Measurements from ENCODE around the gene TMEM167B.

TMEM167B gene

DNA sequence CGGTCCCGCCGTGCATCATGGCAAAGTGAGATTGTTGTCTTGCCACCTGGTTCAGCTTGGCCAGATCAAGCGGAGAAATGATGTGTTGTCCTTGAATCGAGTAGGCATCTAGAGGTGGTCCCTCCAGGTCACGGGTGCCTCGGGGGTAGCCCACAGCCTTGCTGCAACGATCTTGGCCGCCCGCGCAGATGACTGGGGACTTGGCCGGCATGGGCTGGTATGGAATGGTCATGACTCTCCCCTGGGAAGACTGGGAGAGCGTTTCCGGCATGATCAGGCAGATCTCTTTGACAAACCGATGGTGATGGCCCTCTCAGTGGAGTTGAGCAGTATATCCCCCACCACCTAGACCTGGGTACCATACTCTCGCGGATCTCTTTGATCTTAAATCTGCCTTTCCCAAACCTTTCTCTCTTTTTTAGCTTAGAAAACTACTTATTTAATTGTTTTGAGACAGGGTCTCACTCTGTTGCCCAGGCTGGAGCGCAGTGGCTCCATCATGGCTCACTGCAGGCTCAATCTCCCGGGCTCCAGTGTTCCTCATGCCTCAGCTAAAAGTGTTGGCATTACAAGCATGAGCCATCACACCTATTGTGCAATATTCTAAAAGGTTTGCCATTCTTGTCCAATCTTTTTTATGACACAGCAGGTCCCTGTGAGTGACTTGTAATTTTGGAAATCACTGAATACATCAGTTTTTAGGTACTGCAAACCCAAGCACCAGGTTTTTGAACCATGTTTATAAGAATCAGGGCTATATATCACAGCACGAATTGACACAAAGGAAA lies 14.0 kb downstream of the TMEM167B start:
- Histone ChIP-seq H3K9ac (ENCODE audit: low read length) (no peak overlapping the region), H3K9me3 (ENCODE audit: control insufficient read depth, insufficient read depth, low read depth, low read length) (no peaks in the 10 kb centered on the region), H3K27ac (ENCODE audit: low read depth, low read length) (no peak overlapping the region)

DNA sequence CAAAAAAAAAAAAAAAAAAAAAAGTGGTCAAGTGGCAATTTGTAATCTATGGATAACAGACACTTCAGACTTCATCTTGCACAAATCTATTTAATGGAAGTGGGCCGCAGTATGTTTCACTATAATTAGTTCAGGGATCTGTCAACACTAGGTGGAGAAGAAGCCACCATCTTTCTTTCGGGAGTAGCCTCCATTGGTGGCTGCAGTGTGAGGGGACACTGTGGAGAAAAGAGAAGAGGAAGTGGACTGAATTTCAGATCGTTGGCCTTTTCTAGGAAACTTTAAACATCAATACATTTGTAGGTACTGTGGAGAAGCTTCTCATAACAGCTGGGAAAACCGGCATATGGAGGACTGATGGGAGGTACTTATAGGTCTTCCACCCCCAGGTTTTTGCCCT lies 15.3 kb downstream of the TMEM167B start:
- H3K36me3 ChIP-seq (ENCODE audit: control insufficient read depth, insufficient read depth, low read length), result peaks cover 7% of the 10 kb centered on the region
- no peak overlapping the region for H3K27ac ChIP-seq (ENCODE audit: low read depth, low read length)
- H3K9ac ChIP-seq (ENCODE audit: low read length), result no peak overlapping the region
- peaks cover 24% of the 10 kb centered on the region for H3K27me3 ChIP-seq (ENCODE audit: control insufficient read depth, insufficient read depth, low read length)
- no peak overlapping the region for H3K4me3 ChIP-seq (ENCODE audit: low read depth, low read length)
- H3K4me1 ChIP-seq (ENCODE audit: control insufficient read depth, insufficient read depth, low read length), result no peaks in the 10 kb centered on the region
- no peaks in the 10 kb centered on the region for H3K9me3 ChIP-seq (ENCODE audit: control insufficient read depth, insufficient read depth, low read depth, low read length)

More for the DNA sequence above, 14.0 kb downstream of the TMEM167B start:
- no peaks in the 10 kb centered on the region for H3K4me1 ChIP-seq (ENCODE audit: control insufficient read depth, insufficient read depth, low read length)
- peaks cover 10% of the 10 kb centered on the region; the same call in 1 of the 2 replicates for H3K27me3 ChIP-seq (ENCODE audit: control insufficient read depth, insufficient read depth, low read length)
- H3K36me3 ChIP-seq (ENCODE audit: control insufficient read depth, insufficient read depth, low read length), result peaks cover 7% of the 10 kb centered on the region
- no peak overlapping the region for H3K4me3 ChIP-seq (ENCODE audit: low read depth, low read length)

DNA sequence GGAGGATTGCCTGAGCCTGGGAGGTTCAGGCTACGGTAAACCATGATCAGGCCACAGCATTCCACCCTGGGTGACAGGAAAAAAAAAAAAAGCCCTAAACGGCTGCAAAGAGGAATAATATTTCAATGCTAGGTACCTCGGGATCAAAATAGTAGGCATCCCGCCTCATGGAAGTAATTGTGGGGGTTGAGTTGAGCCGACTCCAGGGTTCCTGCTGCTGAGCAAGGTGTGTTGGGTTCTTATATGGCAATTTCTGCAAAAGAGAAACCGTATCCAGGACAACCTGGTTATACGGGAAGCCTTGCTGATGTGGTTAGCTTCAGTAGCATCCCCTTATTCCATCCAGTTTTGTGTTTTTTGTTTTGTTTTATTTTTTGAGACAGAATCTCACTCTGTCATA lies 17.2 kb downstream of the TMEM167B start:
- Histone ChIP-seq H3K9me3 (ENCODE audit: control insufficient read depth, insufficient read depth, low read depth, low read length) (no peaks in the 10 kb centered on the region), H3K36me3 (ENCODE audit: control insufficient read depth, insufficient read depth, low read length) (no peaks in the 10 kb centered on the region), H3K27me3 (ENCODE audit: control insufficient read depth, insufficient read depth, low read length) (peaks cover 41% of the 10 kb centered on the region), H3K9ac (ENCODE audit: low read length) (no peak overlapping the region), H3K4me3 (ENCODE audit: low read depth, low read length) (no peak overlapping the region), H3K4me1 (ENCODE audit: control insufficient read depth, insufficient read depth, low read length) (no peaks in the 10 kb centered on the region; the same call in 1 of the 2 replicates), H3K27ac (ENCODE audit: low read depth, low read length) (no peak overlapping the region)

DNA sequence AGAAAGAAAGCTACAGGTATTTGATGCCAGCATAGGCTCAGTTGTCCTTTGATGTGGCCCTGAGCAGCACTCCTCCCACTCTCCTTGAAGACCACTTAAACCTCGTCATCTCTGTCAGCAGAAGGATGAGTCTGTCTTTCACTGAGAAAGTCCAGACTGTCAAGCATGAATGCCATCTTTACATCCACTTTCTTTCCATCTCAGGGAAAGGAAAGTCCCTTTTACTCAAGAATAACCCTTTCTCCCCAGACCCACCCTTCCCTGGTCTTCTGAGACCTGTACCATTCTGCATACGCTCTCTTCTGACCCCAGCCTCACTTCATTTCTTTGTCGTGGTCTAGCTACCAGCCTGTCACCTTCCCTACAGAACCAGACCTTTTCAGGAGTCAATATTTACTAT lies 19.3 kb downstream of the TMEM167B start:
- Histone ChIP-seq H3K36me3 (ENCODE audit: control insufficient read depth, insufficient read depth, low read length) (no peaks in the 10 kb centered on the region), H3K27ac (ENCODE audit: low read depth, low read length) (no peak overlapping the region), H3K4me1 (ENCODE audit: control insufficient read depth, insufficient read depth, low read length) (no peaks in the 10 kb centered on the region; the same call in 1 of the 2 replicates), H3K4me3 (ENCODE audit: low read depth, low read length) (no peak overlapping the region), H3K27me3 (ENCODE audit: control insufficient read depth, insufficient read depth, low read length) (peaks cover 62% of the 10 kb centered on the region), H3K9ac (ENCODE audit: low read length) (no peak overlapping the region), H3K9me3 (ENCODE audit: control insufficient read depth, insufficient read depth, low read depth, low read length) (no peaks in the 10 kb centered on the region)

DNA sequence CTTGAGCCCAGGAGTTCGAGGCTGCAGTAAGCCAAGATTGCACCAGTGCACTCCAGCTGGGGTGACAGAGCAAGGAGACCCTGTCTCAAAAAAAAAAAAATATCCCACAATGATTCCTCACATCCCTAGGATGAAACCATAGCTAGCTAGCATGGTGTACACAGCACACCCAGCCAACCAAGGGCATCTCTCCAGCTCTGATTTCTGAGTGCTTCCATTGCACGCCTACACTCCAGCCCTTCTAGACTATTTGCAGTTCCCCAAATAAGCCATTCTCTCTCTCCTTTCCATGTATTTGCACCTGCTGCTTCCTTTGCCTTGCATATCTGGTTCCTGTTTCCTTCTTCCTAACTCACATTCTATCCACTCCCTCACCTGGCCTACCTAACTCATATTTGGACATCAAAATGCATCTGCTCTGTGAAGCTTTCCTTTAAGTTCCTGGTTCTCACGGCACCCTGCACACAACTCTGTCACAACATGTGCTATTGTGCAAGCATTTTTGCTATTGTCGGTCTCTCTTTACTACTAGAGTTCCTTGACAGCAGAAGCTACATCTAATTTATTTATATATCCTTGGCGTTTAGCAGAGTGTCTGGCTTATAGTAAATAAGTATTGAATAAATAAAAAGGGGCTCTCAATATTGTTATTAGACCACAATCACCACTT lies 21.0 kb downstream of the TMEM167B start:
- H3K9ac ChIP-seq (ENCODE audit: low read length), result no peak overlapping the region
- H3K36me3 ChIP-seq (ENCODE audit: control insufficient read depth, insufficient read depth, low read length), result no peaks in the 10 kb centered on the region
- H3K4me1 ChIP-seq (ENCODE audit: control insufficient read depth, insufficient read depth, low read length), result no peaks in the 10 kb centered on the region; the same call in 1 of the 2 replicates
- H3K27ac ChIP-seq (ENCODE audit: low read depth, low read length), result no peak overlapping the region
- H3K27me3 ChIP-seq (ENCODE audit: control insufficient read depth, insufficient read depth, low read length), result peaks cover 72% of the 10 kb centered on the region
- H3K9me3 ChIP-seq (ENCODE audit: control insufficient read depth, insufficient read depth, low read depth, low read length), result no peaks in the 10 kb centered on the region
- H3K4me3 ChIP-seq (ENCODE audit: low read depth, low read length), result no peak overlapping the region

DNA sequence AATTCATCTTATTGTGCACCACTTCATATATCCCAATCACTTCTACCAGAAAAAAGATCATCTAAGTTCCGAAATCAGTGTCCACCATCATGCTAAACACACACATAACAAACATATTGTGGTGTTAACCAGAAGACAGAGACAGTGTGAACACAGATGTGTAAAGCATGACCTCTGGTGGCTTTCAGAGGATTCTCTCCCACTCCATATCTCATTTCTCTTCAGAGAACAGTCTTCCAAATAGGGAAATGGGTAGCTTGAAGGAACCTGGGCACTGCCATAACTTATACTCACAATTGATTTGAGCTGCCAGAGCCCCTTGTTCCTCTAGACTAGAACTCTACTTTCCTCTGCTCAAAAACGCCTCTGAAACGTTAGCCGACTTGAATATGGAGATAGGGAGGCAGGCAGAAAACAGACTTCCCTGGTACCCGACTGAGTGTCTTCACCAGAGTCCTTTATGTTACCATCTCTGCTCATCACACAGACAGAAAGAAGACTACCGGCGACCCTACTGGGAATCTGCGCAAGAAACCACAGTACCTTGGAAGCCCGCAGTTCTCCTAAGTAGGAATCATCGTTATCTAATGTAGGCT lies 21.6 kb downstream of the TMEM167B start:
- H3K9ac ChIP-seq (ENCODE audit: low read length), result no peak overlapping the region

DNA sequence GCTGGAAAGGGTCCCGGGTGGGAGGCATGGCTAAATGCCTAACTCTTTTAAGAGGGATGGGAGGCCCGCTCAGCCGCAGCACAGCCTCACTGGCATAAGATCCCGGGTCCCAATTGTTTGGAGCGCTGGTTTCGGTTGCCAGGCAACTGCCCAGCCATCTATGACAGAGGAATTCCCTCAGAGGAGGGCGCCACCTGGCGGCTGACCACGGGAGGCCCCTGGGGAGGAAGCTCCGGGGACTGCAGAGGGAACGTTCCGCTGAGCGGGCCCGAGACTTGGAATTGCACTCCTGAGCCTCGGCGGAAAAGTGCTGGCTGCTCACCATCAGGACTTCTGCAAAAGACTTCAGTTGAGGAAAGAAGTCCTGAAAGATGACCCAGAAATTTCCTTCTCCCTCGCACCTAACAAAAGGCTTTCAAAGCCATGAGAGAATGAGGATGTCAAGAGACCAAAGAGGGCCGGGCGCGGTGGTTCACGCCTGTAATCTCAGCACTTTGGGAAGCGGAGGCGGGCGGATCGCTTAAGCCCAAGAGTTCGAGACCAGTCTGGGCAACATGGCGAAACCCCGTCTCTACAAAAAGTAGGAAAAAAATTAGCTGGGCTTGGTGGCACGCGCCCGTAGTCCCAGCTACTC lies 22.2 kb downstream of the TMEM167B start:
- no peaks in the 10 kb centered on the region; the same call in 1 of the 2 replicates for H3K4me1 ChIP-seq (ENCODE audit: control insufficient read depth, insufficient read depth, low read length)
- no peak overlapping the region for H3K9ac ChIP-seq (ENCODE audit: low read length)
- no peak overlapping the region for H3K27ac ChIP-seq (ENCODE audit: low read depth, low read length)
- no peaks in the 10 kb centered on the region for H3K36me3 ChIP-seq (ENCODE audit: control insufficient read depth, insufficient read depth, low read length)
- peak overlapping the region; percentile 61 for H3K4me3 ChIP-seq (ENCODE audit: low read depth, low read length)
- peaks cover 67% of the 10 kb centered on the region for H3K27me3 ChIP-seq (ENCODE audit: control insufficient read depth, insufficient read depth, low read length)
- no peaks in the 10 kb centered on the region for H3K9me3 ChIP-seq (ENCODE audit: control insufficient read depth, insufficient read depth, low read depth, low read length)

More for the DNA sequence above, 21.6 kb downstream of the TMEM167B start:
- H3K4me3 ChIP-seq (ENCODE audit: low read depth, low read length), result no peak overlapping the region
- H3K27ac ChIP-seq (ENCODE audit: low read depth, low read length), result no peak overlapping the region
- H3K4me1 ChIP-seq (ENCODE audit: control insufficient read depth, insufficient read depth, low read length), result no peaks in the 10 kb centered on the region; the same call in 1 of the 2 replicates
- no peaks in the 10 kb centered on the region for H3K36me3 ChIP-seq (ENCODE audit: control insufficient read depth, insufficient read depth, low read length)
- H3K27me3 ChIP-seq (ENCODE audit: control insufficient read depth, insufficient read depth, low read length), result peaks cover 68% of the 10 kb centered on the region
- no peaks in the 10 kb centered on the region for H3K9me3 ChIP-seq (ENCODE audit: control insufficient read depth, insufficient read depth, low read depth, low read length)

DNA sequence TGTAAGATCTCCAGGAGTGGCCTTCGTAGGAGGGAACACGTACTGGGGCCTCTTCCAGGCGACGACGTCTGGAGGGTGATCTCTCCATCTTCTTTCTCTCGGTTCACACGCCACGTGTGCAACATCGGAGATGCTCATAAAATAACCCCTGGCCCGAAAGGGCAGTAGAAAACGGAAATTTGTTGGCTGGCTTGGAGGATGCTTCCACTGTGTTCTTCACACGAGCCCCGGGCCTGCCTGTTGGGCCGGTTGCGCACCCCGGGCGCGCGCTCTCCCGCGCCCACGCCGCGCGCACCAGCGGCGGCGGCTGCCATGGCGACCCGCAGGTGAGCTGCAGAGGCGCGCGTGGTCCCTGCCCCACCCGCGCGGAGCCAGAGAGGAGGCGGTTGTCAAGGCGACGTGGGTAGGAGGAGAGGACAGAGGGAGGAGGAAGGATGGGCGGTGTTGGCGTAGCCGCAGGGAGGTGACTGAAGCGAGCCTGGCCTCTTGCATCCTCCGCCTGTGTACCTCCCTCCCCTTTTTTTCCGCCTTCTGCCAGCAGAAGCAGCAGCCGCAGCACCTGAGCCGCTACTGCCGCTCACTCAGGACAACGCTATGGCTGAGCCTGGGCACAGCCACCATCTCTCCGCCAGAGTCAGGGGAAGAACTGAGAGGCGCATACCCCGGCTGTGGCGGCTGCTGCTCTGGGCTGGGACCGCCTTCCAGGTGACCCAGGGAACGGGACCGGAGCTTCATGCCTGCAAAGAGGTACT lies 23.2 kb downstream of the TMEM167B start, which contains the start of gene ELAPOR1:
Gene ELAPOR1 (plus strand): TSS at position 526 of the 752 bp plus-strand sequence. CDS start 69 bp downstream, at position 595.
- H3K9ac ChIP-seq (ENCODE audit: low read length), result no peak within 1 kb of the TSS
- peaks cover 67% of the 10 kb centered on the region for H3K27me3 ChIP-seq (ENCODE audit: control insufficient read depth, insufficient read depth, low read length)
- no peaks in the 10 kb centered on the region for H3K36me3 ChIP-seq (ENCODE audit: control insufficient read depth, insufficient read depth, low read length)
- peak within 1 kb of the TSS; percentile 61 for H3K4me3 ChIP-seq (ENCODE audit: low read depth, low read length)
- no peak within 1 kb of the TSS for H3K27ac ChIP-seq (ENCODE audit: low read depth, low read length)
- no peaks in the 10 kb centered on the region for H3K9me3 ChIP-seq (ENCODE audit: control insufficient read depth, insufficient read depth, low read depth, low read length)
- H3K4me1 ChIP-seq (ENCODE audit: control insufficient read depth, insufficient read depth, low read length), result no peaks in the 10 kb centered on the region; the same call in 1 of the 2 replicates

DNA sequence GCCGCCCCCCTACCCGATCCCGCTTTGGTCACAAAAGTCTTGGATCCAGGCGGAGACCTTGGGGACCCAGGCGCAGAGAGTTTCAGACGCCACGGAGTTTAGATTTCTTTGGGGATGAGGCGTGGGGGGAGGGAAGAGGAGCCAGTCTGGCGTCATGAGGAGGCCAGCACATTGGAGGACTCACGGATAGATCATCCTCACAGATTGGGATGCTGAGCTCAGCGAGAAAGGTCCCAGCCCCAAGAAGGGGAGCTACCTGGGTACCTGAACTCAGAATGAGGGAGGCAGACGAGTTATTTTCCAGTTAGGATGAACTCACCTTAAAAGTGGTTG lies 23.7 kb downstream of the TMEM167B start:
- Histone ChIP-seq H3K9me3 (ENCODE audit: control insufficient read depth, insufficient read depth, low read depth, low read length) (no peaks in the 10 kb centered on the region), H3K4me3 (ENCODE audit: low read depth, low read length) (peak overlapping the region; percentile 61), H3K27ac (ENCODE audit: low read depth, low read length) (no peak overlapping the region), H3K36me3 (ENCODE audit: control insufficient read depth, insufficient read depth, low read length) (no peaks in the 10 kb centered on the region), H3K9ac (ENCODE audit: low read length) (no peak overlapping the region), H3K27me3 (ENCODE audit: control insufficient read depth, insufficient read depth, low read length) (peaks cover 67% of the 10 kb centered on the region), H3K4me1 (ENCODE audit: control insufficient read depth, insufficient read depth, low read length) (no peaks in the 10 kb centered on the region; the same call in 1 of the 2 replicates)

DNA sequence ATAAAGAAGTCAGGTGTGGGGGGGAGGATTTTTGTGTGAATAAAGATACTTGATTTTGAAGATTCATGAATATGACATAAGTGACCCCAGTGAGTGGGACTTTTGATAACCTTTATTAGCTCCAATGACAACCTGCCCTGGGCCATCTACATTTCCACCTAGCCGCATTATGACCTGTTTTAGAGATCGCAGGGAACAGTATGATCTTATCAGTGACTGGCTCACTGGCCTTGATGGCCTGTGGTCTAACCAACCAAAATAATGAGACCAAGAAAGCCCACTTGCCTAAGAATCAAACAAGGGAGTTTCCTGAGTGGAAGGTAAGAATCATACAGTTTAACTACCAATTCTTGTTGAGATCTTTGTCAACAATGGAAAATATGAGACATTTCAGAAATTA lies 25.1 kb downstream of the TMEM167B start:
- Histone ChIP-seq H3K36me3 (ENCODE audit: control insufficient read depth, insufficient read depth, low read length) (no peaks in the 10 kb centered on the region), H3K4me1 (ENCODE audit: control insufficient read depth, insufficient read depth, low read length) (no peaks in the 10 kb centered on the region; the same call in 1 of the 2 replicates), H3K27ac (ENCODE audit: low read depth, low read length) (no peak overlapping the region), H3K4me3 (ENCODE audit: low read depth, low read length) (no peak overlapping the region), H3K9ac (ENCODE audit: low read length) (no peak overlapping the region), H3K27me3 (ENCODE audit: control insufficient read depth, insufficient read depth, low read length) (peaks cover 56% of the 10 kb centered on the region), H3K9me3 (ENCODE audit: control insufficient read depth, insufficient read depth, low read depth, low read length) (no peaks in the 10 kb centered on the region)

Measured in HUES6 (cell line).